Esophagus squamous epithelium (tissue), 4 donors: ENCODE data around the gene PPP1CC.
"Not testable (repeated sequence)": the region's sequence is repeated elsewhere in the genome, so short reads cannot be mapped to it uniquely, and the experiment has no call there.

Experiments used
- CTCF ChIP-seq, 6 experiments: fragments of 450-650 bp in 4 of 6; fragments of 200-600 bp in 2 of 6; sonication (generic) in 2 of 6; IDR thresholded peaks; one replicate each; pipeline ENCODE4 v1.5.1; 2016 to 2019; ENCODE audit warnings: antibody characterized with exemption in 6 of 6, mild to moderate bottlenecking in 4 of 6, moderate library complexity in 4 of 6
- POLR2A ChIP-seq, 4 donors: fragments of 450-650 bp; IDR thresholded peaks; one replicate each; pipeline ENCODE4 v1.6.1; 2017; ENCODE audit warnings: antibody characterized with exemption in 4 of 4, mild to moderate bottlenecking in 4 of 4, moderate library complexity in 3 of 4

- TF ChIP-seq POLR2A, CTCF (IDR thresholded peaks at IDR 0.05): not testable (repeated sequence)
Measured at GRCh38 chr12:110722892-110723291, 19.8 kb downstream of the PPP1CC start.
